Activated naive CD8-positive, alpha-beta T cell (primary cell): ENCODE measurements around the gene SLC25A41.

Experiments used
- H3K27ac Mint-ChIP-seq: one replicate; pipeline ENCODE4 v1.8.0; 2021; ENCODE audit warnings: mixed read lengths
- H3K27me3 Mint-ChIP-seq: one replicate; pipeline ENCODE4 v1.8.0; 2021; ENCODE audit warnings: mixed read lengths
- H3K36me3 Mint-ChIP-seq: one replicate; pipeline ENCODE4 v1.8.0; 2021; ENCODE audit warnings: mixed read lengths
- H3K4me1 Mint-ChIP-seq: one replicate; pipeline ENCODE4 v1.8.0; 2021; ENCODE audit warnings: low read depth, mixed read lengths
- H3K4me3 Mint-ChIP-seq: one replicate; pipeline ENCODE4 v1.8.0; 2021; ENCODE audit warnings: mild to moderate bottlenecking, mixed read lengths
- H3K9me3 Mint-ChIP-seq: one replicate; pipeline ENCODE4 v1.8.0; 2021; ENCODE audit warnings: low read depth, mixed read lengths

The SLC25A41 gene

DNA sequence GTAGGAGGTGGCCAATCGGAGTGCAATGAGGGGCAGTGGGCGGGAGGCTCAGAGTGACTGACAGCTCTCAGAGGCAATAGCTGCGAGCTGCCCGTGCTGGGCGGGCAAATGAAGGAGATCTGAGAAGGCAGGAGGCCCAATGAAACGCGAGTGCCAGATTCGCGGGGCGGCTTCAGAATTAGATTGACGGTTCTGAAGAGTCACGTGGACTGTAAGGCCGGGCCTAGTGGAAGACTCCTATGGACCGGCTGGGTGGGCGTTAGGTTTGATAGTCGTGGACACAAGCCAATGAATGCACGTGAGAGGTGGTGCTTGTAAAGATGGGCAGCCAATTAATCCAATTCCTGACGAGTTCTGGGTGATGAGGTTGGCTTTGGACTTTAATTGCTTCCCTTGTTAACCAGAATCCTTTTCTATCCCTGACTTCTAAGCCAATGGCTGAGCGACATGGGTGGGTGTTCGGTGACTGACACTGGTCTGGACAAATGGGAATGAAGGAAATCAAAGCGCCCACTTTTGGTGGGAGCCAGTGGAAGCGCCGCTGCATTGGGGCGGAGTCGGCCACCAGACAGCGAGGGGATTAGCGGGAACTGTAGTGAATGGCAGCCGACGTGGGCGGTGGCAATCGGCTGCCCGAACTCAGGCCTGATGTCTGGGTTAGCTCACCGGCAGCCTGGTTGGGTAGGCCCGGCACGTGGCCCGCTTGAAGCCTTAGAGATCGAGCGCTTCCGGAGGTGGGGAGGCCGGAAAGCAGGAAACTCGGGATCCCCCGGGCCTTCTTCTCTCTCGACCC, 8.4 kb downstream of the SLC25A41 start:
- Mint-ChIP-seq H3K4me1 (peaks cover 33% of the 10 kb centered on the region), H3K9me3 (no peaks in the 10 kb centered on the region), H3K36me3 (no peaks in the 10 kb centered on the region), H3K27ac (peak overlapping the region; percentile 90), H3K4me3 (peak overlapping the region; percentile 83), H3K27me3 (no peaks in the 10 kb centered on the region)

DNA sequence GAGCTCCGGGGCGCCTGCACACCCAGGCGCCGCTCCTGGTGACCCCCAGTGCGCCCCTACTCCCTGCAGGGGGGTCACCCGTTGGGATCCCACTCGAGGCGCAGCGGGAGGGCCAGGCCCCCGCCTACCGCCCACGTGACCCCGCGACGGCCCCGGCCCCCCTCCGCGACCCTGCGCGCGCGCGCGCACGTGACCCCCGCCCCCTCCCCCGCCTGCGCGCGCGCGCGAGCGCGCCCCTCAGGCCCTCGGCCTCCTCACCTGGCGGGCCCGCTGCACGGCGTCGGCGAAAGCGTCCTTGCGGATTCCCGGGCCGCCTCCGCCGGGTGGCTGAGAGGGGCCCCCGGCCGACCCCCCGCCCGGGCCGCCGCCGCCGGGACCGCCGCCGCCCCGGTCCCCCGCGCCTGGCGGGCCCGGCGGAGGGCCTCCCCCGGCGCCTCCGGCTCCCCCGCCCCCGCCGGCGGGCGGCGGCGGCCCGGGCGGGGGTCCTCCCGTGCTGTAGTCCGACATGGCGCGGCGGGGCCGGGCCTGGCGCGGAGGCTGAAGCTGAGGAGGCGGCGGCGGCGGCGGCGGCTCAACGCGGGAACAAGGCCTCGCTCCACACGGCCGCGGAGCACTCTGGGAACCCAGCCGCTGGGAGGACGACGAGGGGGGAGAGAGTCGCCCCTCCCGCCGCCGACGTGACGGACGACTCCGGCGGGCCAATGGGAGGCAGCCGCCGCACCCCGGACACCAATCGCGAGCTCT, 9.2 kb downstream of the SLC25A41 start, which contains the start of gene KHSRP:
KHSRP (minus strand) TSS at position 617 of the 744 bp plus-strand sequence; CDS start at position 507, 110 bp downstream.
- Mint-ChIP-seq H3K9me3 (no peaks in the 10 kb centered on the region), H3K27me3 (no peaks in the 10 kb centered on the region), H3K36me3 (no peaks in the 10 kb centered on the region), H3K27ac (peak within 1 kb of the TSS; percentile 90), H3K4me1 (peaks cover 30% of the 10 kb centered on the region), H3K4me3 (peak within 1 kb of the TSS; percentile 94)

DNA sequence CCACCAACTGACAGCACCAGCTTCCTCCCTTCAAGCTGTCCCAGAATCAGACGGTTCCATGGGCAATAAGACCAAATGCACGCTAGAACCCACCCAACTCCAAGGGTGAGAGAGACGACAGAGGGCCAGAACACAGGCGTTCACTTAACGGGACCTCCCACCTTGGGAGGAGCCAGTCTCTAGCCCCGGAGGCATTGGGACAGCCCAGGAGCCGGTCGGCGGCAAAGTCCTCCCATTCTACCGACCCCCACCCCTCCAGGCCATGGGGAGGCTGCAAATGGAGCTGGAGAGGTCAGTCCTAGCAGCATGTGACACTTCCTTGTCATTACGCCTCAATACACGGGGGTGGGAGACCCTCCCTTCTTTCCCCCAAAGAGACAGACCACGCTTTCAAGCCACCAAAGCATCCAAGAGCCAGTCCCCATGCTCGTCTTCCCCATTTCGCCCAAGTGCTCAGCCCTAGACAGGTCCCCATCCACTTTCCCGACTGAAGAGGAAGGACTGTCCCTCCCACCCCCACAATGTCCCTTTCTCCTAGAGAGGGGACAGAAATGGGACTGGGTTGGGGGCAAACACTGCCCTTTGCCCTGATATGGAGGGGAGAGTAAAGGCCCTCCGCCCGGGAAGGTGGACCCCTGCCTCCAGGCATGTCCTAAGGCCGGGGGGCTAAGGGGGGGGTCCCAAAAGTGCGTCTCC, 9.9 kb downstream of the SLC25A41 start:
- Mint-ChIP-seq H3K36me3 (no peaks in the 10 kb centered on the region), H3K4me3 (peak overlapping the region; percentile 94), H3K27ac (peak overlapping the region; percentile 85), H3K4me1 (peaks cover 30% of the 10 kb centered on the region), H3K9me3 (no peaks in the 10 kb centered on the region), H3K27me3 (no peaks in the 10 kb centered on the region)

DNA sequence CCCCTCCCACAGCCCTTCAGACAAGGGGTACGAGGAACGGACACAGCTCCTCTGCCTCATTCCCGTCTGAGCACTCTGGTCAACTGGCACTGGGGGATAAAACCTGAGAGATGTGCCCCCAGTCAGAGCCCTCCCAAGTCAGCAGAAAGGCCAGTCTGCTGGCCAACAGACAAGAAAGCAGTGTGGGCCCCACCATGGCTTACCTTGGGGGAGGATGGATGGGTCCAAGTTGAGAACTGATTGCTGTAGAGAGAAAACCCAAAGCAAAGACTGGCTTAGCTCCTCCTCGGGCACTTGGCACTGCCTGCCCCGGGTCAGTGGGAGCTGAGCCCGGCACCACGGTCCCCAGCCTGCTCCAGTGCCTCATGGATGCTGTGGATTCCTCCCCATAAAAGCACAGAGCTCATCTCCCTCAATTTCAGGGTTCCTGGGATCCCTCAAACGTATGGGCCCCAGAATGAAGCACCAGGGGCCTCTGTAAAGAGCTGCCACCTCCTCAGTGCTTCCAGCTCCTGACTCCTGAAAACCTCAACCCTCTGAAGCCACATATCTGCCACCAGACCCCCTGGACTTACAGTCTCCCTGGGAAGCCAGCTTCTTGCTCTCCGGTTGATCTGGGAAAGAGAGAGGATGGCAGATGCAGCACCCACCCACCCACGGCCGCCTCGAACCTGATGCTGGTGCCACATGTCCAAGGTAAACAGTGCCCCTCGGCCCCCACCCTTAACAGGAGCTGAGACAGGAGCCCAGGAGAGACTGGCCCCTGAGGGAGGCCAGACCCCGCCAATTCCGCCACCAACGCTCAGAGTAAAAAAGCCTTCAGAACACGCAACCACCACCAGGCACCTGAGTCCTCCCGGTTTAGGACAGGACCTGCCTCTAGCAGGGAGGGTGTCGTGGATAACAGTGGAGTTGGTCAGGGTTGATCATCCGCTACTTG, 12.2 kb downstream of the SLC25A41 start:
- H3K27ac Mint-ChIP-seq, result peak overlapping the region; percentile 22
- H3K9me3 Mint-ChIP-seq, result no peaks in the 10 kb centered on the region
- no peaks in the 10 kb centered on the region for H3K27me3 Mint-ChIP-seq
- H3K36me3 Mint-ChIP-seq, result no peaks in the 10 kb centered on the region
- peaks cover 28% of the 10 kb centered on the region for H3K4me1 Mint-ChIP-seq
- peak overlapping the region; percentile 94 for H3K4me3 Mint-ChIP-seq

DNA sequence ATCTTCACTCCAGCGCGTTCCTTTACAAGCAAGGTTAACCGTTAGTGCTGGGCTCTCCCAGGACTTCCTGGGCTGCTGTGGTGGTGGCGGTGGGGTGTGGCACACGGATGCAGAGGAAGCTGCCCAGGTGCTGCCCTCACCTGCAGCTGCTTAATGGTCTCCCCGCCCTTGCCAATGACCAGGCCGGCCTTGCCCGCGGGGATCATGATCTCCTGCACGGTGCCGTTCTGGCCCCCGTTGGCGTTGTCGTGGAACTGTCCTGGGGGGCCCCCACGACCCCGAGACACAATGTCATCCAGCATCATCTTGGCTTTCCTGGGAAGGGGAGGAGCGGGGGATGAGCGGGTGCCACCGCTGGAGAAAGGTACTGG, 15.0 kb downstream of the SLC25A41 start:
- no peaks in the 10 kb centered on the region for H3K27me3 Mint-ChIP-seq
- no peaks in the 10 kb centered on the region for H3K36me3 Mint-ChIP-seq
- no peak overlapping the region for H3K27ac Mint-ChIP-seq
- peaks cover 20% of the 10 kb centered on the region for H3K4me1 Mint-ChIP-seq
- no peak overlapping the region for H3K4me3 Mint-ChIP-seq
- H3K9me3 Mint-ChIP-seq, result no peaks in the 10 kb centered on the region

DNA sequence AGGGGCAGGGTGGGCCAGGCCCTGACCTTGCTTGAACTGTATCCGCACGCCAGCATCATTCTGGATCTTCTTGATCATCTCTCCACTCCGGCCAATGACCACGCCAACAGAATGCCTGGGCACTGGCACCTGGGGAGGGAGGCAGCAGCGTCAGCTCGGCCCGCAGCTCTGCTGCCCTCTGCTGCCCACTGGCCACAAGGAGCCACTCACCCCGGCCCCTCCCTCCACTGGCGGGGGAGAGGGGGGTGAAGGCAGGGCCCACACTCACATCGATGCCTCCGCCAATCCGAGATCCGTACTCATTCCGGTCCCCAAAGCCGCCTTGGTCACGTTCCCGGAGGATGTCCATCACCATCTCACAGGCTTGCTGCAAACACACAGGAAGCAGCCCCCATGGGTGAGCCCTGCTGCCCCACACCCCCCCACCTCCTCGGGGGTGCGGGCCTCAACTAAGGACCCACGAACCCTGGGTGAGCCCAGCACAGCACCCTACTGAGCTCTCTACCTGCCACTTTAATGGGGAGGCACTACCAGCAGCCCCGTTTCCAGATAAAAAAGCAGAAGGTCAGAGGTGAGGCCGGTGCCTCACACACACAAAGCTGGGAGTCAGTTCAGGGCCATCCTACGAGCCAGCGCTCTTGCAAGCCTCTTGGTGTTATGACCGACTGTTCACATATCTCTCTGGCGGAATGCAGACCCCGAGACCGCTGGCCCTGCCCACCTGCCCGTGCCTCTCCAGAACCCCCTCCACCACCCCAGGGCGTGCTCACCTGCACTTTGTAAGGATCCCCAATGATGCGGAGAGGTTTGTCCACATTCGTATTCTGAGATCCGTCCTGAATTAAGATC, 15.6 kb downstream of the SLC25A41 start:
- Mint-ChIP-seq H3K4me1 (peaks cover 14% of the 10 kb centered on the region), H3K27ac (no peak overlapping the region), H3K9me3 (no peaks in the 10 kb centered on the region), H3K4me3 (no peak overlapping the region), H3K27me3 (no peaks in the 10 kb centered on the region), H3K36me3 (no peaks in the 10 kb centered on the region)

DNA sequence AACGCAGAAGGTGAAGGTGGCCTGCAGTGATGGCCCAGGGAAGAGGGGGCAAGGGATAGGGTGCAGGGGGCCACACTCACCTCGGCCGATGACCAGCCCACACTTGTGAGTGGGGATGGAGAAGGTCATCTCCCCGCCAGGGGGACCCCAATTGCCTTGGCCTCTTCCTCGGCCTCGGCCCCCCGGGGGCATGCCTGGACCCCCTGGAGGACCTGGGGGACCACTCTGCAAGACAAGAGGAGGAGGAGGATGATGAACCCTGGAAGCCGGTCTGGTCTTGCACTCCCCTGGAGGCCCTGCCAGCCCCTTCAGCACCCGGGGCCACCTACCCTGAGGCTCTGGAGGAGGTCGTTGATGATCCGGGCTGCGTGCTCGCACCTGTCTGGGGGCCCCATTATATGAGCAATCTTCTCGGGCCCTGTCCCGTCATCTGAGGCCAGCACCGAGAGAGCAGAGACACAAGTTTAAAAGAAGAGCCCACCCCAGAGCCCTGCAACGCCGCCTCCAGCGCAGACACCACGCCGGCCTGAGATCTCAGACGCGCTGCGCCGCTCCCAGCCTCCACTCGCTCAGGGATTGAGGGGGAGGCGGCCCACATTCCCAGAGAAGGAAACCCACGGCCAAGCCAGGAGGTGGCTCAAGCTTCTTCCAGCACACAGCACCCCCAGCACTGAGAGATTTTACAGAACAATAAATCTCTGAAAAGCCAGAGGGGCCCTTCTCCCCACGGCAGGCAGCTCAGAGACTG, 16.7 kb downstream of the SLC25A41 start:
- Mint-ChIP-seq H3K4me3 (no peak overlapping the region), H3K36me3 (no peaks in the 10 kb centered on the region), H3K27me3 (no peaks in the 10 kb centered on the region), H3K9me3 (no peaks in the 10 kb centered on the region), H3K4me1 (peaks cover 4% of the 10 kb centered on the region), H3K27ac (no peak overlapping the region)

DNA sequence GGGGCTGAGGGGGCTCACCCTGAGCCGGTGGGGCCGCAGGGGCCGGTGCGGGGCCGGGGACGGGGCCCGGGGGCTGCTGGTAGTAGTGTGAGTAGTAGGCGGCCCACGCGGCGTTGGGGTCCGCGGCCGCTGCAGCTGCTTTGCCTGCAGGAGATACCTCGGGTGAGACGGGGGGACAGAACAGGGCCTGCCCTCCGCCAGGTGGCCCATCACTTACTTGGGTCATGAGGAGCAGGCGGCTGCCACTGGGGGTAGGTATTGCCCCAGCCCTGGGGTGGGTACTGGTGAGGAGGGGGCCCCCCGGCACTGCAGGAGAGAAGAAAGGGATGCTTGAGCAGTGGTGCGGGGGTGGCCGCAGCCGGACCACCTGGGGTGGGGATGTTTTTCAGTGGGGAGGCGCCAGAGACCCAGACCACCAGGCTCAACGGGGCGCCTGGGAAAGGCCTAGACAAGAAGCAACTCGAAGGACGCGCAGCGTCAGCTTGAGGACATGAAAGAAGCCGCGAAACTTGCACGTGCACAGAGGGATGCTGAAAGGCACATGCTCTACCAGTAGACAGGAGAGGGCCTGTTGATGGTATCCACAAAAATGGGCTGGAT, 17.9 kb downstream of the SLC25A41 start:
- H3K4me3 Mint-ChIP-seq, result no peak overlapping the region
- no peaks in the 10 kb centered on the region for H3K36me3 Mint-ChIP-seq
- H3K4me1 Mint-ChIP-seq, result peaks cover under 1% of the 10 kb centered on the region
- H3K9me3 Mint-ChIP-seq, result no peaks in the 10 kb centered on the region
- no peak overlapping the region for H3K27ac Mint-ChIP-seq
- H3K27me3 Mint-ChIP-seq, result no peaks in the 10 kb centered on the region

DNA sequence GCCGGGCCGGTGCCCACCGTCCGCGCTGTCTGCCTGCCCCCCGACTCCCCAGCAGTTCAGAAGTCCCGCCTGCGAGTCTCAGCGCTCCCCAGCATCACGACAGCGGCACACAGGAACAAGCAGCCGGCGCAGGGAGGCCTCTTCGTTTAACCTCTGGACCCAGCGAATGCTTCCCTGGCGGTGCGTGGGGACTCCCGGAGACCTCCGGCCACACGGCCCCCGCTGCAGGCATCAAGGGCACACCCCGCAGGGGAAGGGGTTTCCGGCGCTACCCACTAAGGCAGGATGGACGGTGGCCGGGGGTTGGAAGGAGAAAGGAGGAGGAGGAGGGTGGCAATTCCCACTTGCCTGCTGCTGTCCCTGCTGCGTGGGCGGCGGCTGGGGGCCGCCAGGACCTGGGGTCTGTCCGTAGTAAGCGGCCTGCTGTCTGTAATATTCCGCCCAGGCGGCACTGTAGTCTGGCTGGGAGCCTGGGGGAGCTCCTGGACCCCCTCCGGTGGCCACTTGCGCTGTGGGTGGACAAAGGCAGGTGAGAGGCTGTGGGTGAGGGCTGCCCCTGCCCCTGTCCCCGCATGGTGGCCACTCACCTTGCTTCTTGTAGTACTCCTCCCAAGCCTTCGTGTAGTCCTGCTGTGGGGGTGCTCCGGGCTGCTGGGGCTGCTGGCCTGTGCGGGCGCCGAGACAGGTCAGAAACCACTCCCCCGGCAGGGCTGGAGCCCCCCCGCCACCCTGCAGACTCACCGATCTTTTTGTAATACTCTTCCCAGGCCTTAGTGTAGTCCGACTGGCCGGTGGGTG, 18.6 kb downstream of the SLC25A41 start:
- Mint-ChIP-seq H3K27ac (no peak overlapping the region), H3K36me3 (no peaks in the 10 kb centered on the region), H3K4me1 (no peaks in the 10 kb centered on the region), H3K9me3 (no peaks in the 10 kb centered on the region), H3K27me3 (no peaks in the 10 kb centered on the region), H3K4me3 (no peak overlapping the region)

DNA sequence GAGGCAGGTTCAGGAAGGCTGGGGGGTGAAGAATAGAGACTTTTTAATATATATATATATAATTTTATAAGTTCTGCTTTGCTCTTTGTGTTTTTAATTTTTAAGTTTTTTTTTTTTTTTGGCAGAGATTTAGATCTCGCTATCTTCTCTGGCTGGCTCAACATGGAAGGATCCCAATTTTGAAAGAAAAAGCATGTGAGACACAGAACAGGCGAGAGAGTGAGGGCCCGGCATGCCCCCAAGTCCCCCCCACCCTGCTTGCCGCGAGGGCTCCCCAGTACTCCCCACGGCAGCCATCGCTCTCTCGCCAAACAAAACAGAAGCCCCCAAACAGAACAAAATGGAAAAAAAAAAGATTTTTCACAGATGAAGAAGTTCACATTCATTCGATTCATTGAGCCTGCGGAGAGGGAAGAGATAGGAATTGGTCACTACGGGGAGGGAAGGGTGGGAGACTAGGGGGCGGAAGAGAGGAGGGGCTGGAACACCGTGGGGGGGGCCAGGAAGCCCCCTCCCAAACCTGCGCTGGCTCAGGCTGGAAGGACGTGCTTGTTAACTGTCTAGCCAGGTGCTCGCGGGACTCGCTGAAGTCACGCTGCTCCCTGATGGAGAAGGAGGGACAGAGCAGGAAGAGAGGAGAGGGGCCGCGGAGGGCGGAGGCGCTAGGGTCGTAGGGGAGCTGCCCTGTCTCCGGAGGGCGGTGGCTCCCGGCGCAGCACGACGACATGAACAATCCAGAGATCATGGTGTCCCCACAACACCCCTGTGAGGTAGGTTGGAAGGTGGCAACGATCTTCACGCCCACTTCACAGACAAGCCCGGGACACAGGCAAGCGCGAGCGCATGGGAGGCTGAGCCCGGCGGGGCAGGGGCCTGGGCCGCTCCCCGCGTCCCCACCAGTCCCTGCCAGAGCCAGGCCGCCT, 19.6 kb downstream of the SLC25A41 start:
- no peaks in the 10 kb centered on the region for H3K9me3 Mint-ChIP-seq
- H3K4me3 Mint-ChIP-seq, result no peak overlapping the region
- no peaks in the 10 kb centered on the region for H3K4me1 Mint-ChIP-seq
- H3K36me3 Mint-ChIP-seq, result no peaks in the 10 kb centered on the region
- H3K27me3 Mint-ChIP-seq, result no peaks in the 10 kb centered on the region
- no peak overlapping the region for H3K27ac Mint-ChIP-seq

DNA sequence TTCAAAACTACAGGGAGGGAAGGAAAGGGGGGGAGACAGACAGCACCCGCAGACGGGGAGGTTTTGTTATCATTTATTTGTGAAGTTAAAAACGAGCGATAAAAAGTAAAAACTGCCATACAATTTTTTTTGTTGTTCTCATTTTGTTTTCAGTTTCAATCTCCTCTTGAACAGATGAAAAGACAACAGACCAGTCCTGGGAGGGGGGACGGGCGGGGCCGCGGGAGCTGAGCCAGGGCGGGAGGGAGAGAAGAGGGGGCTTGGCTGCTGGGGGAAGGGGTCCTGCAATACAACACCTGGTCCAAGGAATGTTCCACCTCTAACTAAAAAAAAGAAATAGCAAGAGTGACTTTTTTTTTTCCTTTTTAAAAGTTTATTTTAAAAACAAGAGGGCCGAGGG, 20.3 kb downstream of the SLC25A41 start:
- Mint-ChIP-seq H3K4me3 (no peak overlapping the region), H3K27me3 (no peaks in the 10 kb centered on the region), H3K4me1 (no peaks in the 10 kb centered on the region), H3K9me3 (no peaks in the 10 kb centered on the region), H3K27ac (no peak overlapping the region), H3K36me3 (no peaks in the 10 kb centered on the region)
